NB4 (cell line): ENCODE measurements around the gene SLC25A53.
"Not testable (repeated sequence)": the region's sequence is repeated elsewhere in the genome, so short reads cannot be mapped to it uniquely, and the experiment has no call there.

Experiments used
- DNase-seq: peaks from one replicate; pipeline ENCODE4 v3.0.0; 2010; ENCODE audit warnings: low read depth
- H3K4me3 ChIP-seq: one replicate; pipeline ENCODE4 v1.5.1; 2011; ENCODE audit warnings: mild to moderate bottlenecking, low read depth, low read length, moderate library complexity
- CTCF ChIP-seq: IDR thresholded peaks from one replicate; pipeline ENCODE4 v1.5.1; 2012; ENCODE audit warnings: low read depth, low read length
- MAX ChIP-seq: IDR thresholded peaks from 2 replicates; pipeline ENCODE4 v1.6.1; 2011; ENCODE audit warnings: low read depth, low read length
- MYC ChIP-seq: IDR thresholded peaks from 2 replicates; pipeline ENCODE4 v1.6.1; 2011; ENCODE audit warnings: low read depth, low read length
- POLR2A ChIP-seq: IDR thresholded peaks from 2 replicates; pipeline ENCODE4 v1.6.1; 2011; ENCODE audit warnings: mild to moderate bottlenecking; ENCODE audit not compliant: insufficient read length; ENCODE audit errors: extremely low read depth

The SLC25A53 gene

GRCh38 chrX:104098151-104098808 lies 58.5 kb downstream of the SLC25A53 start:
- peak; percentile 37 for TF ChIP-seq CTCF
- TF ChIP-seq MYC = no peak
- TF ChIP-seq MAX = no peak
- TF ChIP-seq POLR2A = no peak
- no peak overlapping the region for H3K4me3 ChIP-seq
- peak; percentile 72 for DNase-seq

GRCh38 chrX:104085919-104086318 lies 70.9 kb downstream of the SLC25A53 start:
- no peak for TF ChIP-seq POLR2A
- DNase-seq = no peak
- H3K4me3 ChIP-seq = no peak overlapping the region

GRCh38 chrX:104085477-104085876 lies 71.3 kb downstream of the SLC25A53 start:
- DNase-seq = no peak
- TF ChIP-seq MAX = no peak
- no peak for TF ChIP-seq MYC
- TF ChIP-seq CTCF = no peak
- TF ChIP-seq POLR2A = no peak
- H3K4me3 ChIP-seq = no peak overlapping the region

- DNase-seq = peak; percentile 82
- H3K4me3 ChIP-seq = peak overlapping the region; percentile 28
- TF ChIP-seq MYC (no peak), POLR2A (no peak), MAX (no peak), CTCF (no peak)
Measured at GRCh38 chrX:104084534-104085277, 72.1 kb downstream of the SLC25A53 start.

GRCh38 chrX:104084063-104084462 lies 72.7 kb downstream of the SLC25A53 start:
- TF ChIP-seq MAX (no peak), POLR2A (no peak), CTCF (no peak)

GRCh38 chrX:104077854-104078253 lies 79.0 kb downstream of the SLC25A53 start:
- H3K4me3 ChIP-seq, DNase-seq: not testable (repeated sequence)

More at GRCh38 chrX:104084063-104084462, 72.7 kb downstream of the SLC25A53 start:
- no peak for DNase-seq
- no peak overlapping the region for H3K4me3 ChIP-seq

GRCh38 chrX:104075778-104076445 lies 80.9 kb downstream of the SLC25A53 start, which contains the start of gene TMSB15C:
Gene TMSB15C (minus strand): TSS chrX:104076236.
- not testable (repeated sequence) for DNase-seq, H3K4me3 ChIP-seq

- not testable (repeated sequence) for H3K4me3 ChIP-seq, DNase-seq
Measured at GRCh38 chrX:104062636-104063035, 94.2 kb downstream of the SLC25A53 start.

- DNase-seq, H3K4me3 ChIP-seq: not testable (repeated sequence)
Measured at GRCh38 chrX:104054956-104055355, 101.9 kb downstream of the SLC25A53 start.
